Right lobe of liver (tissue), 6 donors: Measurements from ENCODE around the gene GRM6. TPM values are rescaled to one million over a fixed set of nuclear protein-coding genes. Genes with fewer than 3 reads are reported as not detected.
A peak's percentile ranks its signal among the peaks of the same experiment; 100 is the strongest.

Experiments used
- ATAC-seq, 4 donors: fragments of 200-7000 bp; cut with Tn5 transposase; one replicate each; pipeline ENCODE4 v1.9.1; 2020; ENCODE audit warnings: mild to moderate bottlenecking in 4 of 4, moderate library complexity in 4 of 4
- DNase-seq, 3 donors: peaks; one replicate each; pipeline ENCODE4 v3.0.0-alpha.2; 2020
- H3K27ac ChIP-seq, 3 donors: fragments of 200-600 bp; one replicate each; pipeline ENCODE4 v1.8.0; 2022
- H3K27me3 ChIP-seq, 2 donors: fragments of 200-600 bp; one replicate each; pipeline ENCODE4 v1.8.0; 2022
- H3K36me3 ChIP-seq, 4 donors: fragments of 200-600 bp; sonication (generic) in 1 of 4; one replicate each; pipeline versions ENCODE4 v1.5.1 to v1.8.0; 2017 to 2022; ENCODE audit warnings: control low read depth in 1 of 4
- H3K4me1 ChIP-seq, 4 donors: fragments of 200-600 bp; sonication (generic) in 1 of 4; one replicate each; pipeline versions ENCODE4 v1.5.1 to v1.8.0; 2017 to 2022; ENCODE audit warnings: control low read depth in 1 of 4
- H3K4me3 ChIP-seq, 3 donors: fragments of 200-600 bp; one replicate each; pipeline ENCODE4 v1.8.0; 2022
- H3K9me3 ChIP-seq, 4 donors: fragments of 200-600 bp; sonication (generic) in 1 of 4; one replicate each; pipeline versions ENCODE4 v1.5.1 to v1.8.0; 2017 to 2022; ENCODE audit warnings: control low read depth in 1 of 4
- POLR2A ChIP-seq: fragments of 450-650 bp; IDR thresholded peaks from one replicate; pipeline ENCODE4 v1.6.1; 2017; ENCODE audit warnings: antibody characterized with exemption, mild to moderate bottlenecking
- WGBS: methylation state at CpG from one replicate; pipeline ENCODE4 v1.1.6; 2018; ENCODE audit warnings: low coverage, low lambda C conversion rate; ENCODE audit not compliant: insufficient coverage; ENCODE audit errors: missing lambda C conversion rate; 5-methylcytosine and 5-hydroxymethylcytosine counted together
- intact Hi-C, 2 donors: fragments of 100-400 bp; cut with DNase I; formaldehyde crosslinking; loops; one replicate each; pipeline versions ENCODE4 v1.11.2 to v1.14.1; 2022
- long read RNA-seq: library from polyadenylated mRNA; unstranded; transcript quantifications from one replicate; pipeline ENCODE4 v2.0.0, GENCODE V29; 2019
- total RNA-seq, 6 experiments: library from RNA; depleted of rRNA in 2 of 6; stranded (reverse); fragments of >200 nt in 2 of 6; fragmentation: NEBNext Ultra II Directional in 3 of 6; extraction: Animal tissue kit (Norgen Biotek cat#: 25700) in 3 of 6; gene quantifications; one replicate each; pipeline versions ENCODE4 v1.1.0 to v1.2.4, GENCODE V29; 2016 to 2023
- TF ChIP-seq, protein P1 (sequence below), 4 donors: fragments of 200-600 bp in 3 of 4; fragments of 450-650 bp in 1 of 4; IDR thresholded peaks; one replicate each; pipeline versions ENCODE4 v1.5.1 to v1.8.0; 2016 to 2022; ENCODE audit warnings: antibody characterized with exemption in 4 of 4, mild to moderate bottlenecking in 2 of 4
- donor health status: DM: no; HTN: yes; CAD: no.
- donor health status: DM: no; HTN: no; CAD: no.
- donor health status: DM: no; HTN: no; CAD: no.
- donor health status: DM: no; HTN: yes; CAD: no.
- donor health status: DM: no; HTN: yes; CAD: no.

The GRM6 gene
- total RNA-seq = under 1 TPM in 1 of 6 experiments, not detected in 5; 0.05 TPM
- long read RNA-seq = 0 reads

DNA sequence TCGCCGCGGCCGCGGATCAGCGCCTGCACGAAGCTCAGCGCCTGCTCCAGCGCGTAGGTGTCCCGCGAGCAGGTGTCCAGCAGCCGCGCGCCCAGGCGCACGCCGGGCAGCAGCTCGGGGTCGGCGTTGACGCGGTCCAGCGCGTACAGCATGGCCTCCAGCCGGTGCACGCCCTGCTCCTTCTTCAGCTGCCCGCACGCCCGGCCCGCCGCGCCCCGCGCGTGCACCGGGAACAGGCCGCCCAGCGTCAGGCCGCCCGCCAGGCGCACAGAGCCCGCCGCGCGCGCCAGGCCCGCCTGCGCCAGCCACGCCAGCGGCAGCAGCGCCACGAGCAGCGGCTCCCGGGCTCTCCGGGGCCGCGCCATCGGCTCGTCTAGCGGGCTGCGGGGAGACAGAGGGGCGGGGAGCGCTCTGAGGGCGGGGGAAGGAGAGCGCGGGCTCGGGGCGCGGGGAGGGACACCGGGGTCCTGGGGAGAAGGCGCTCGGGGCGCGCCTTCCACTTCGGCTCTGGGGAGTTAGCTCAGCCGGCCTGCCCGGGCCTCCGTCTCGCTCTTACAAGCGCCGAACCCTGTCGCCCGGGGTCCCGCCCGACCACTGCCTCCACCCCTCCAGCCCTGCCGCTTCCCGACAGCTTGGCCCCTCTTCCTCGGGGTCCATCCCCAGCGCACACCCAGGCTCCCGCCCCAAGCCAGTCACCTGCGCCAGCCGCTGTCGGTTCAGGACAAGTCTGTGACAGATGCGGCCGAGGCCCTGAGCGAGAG lies at the start of gene GRM6:
Gene GRM6 (minus strand): TSS at position 741 of the 761 bp plus-strand sequence. CDS start 376 bp downstream, at position 365.
- DNase-seq = no peak
- TF ChIP-seq, protein P1, sequence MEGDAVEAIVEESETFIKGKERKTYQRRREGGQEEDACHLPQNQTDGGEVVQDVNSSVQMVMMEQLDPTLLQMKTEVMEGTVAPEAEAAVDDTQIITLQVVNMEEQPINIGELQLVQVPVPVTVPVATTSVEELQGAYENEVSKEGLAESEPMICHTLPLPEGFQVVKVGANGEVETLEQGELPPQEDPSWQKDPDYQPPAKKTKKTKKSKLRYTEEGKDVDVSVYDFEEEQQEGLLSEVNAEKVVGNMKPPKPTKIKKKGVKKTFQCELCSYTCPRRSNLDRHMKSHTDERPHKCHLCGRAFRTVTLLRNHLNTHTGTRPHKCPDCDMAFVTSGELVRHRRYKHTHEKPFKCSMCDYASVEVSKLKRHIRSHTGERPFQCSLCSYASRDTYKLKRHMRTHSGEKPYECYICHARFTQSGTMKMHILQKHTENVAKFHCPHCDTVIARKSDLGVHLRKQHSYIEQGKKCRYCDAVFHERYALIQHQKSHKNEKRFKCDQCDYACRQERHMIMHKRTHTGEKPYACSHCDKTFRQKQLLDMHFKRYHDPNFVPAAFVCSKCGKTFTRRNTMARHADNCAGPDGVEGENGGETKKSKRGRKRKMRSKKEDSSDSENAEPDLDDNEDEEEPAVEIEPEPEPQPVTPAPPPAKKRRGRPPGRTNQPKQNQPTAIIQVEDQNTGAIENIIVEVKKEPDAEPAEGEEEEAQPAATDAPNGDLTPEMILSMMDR (IDR thresholded peaks at IDR 0.05) = no peak
- TF ChIP-seq POLR2A = no peak
- ATAC-seq = no peak
- H3K4me3 ChIP-seq = no peak within 1 kb of the TSS
- H3K36me3 ChIP-seq = no peaks in the 10 kb centered on the region
- no peaks in the 10 kb centered on the region for H3K9me3 ChIP-seq
- H3K4me1 ChIP-seq = no peaks in the 10 kb centered on the region
- 2% methylated on average over 10 of the region's 97 CpGs for WGBS
- no peaks in the 10 kb centered on the region for H3K27me3 ChIP-seq
- H3K27ac ChIP-seq = no peak within 1 kb of the TSS
- intact Hi-C loops = no loop called here

DNA sequence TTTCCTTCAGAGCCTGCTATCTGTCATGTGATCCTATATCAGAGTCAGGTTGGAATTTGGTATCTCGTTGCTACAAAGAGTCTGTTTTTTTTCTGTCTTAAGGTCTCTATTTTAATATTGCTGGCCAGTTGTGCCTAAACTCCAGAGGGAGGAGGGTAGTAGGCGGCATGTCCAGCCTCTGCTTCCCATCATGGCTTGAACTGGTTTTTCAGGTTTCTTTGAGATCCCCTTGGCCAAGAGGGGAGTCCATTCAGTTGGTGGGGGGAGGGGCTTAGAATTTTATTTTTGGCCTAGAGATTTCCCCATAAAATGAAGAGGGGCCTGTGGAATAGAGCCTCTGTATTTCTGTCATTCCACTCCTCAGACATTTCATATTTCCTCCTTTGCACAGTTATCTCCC lies 49.6 kb upstream of the GRM6 start:
- no peak overlapping the region for H3K4me3 ChIP-seq
- H3K9me3 ChIP-seq = peaks cover 0 to 4% (median 0%) of the 10 kb centered on the region in 4 donors
- no peak overlapping the region for H3K27ac ChIP-seq
- ATAC-seq (no peak), DNase-seq (no peak)
- no peak for TF ChIP-seq POLR2A
- TF ChIP-seq, protein P1 (IDR thresholded peaks at IDR 0.05) = no peak
- no peaks in the 10 kb centered on the region for H3K36me3 ChIP-seq
- no peaks in the 10 kb centered on the region for H3K27me3 ChIP-seq
- no peaks in the 10 kb centered on the region for H3K4me1 ChIP-seq
- intact Hi-C loops = no loop called here
- 60% methylated on average over 2 of the region's 2 CpGs for WGBS

DNA sequence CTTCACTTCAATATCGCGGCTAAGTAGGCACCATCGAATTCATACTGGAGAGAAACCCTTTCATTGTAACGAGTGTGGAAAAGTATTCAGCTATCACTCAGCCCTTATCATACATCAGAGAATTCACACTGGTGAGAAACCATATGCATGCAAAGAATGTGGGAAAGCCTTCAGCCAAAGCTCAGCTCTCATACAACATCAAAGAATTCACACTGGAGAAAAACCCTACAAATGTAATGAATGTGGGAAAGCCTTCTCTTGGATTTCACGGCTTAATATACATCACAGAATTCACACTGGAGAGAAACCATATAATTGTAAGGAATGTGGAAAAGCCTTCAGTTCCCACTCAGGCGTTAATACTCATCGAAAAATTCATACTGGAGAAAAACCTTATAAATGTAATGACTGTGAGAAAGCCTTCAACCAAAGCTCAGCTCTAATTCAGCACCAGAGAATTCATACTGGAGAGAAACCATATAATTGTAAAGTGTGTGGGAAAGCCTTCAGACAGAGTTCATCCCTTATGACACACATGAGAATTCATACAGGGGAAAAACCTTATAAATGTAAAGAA lies 38.0 kb upstream of the GRM6 start:
- Histone ChIP-seq H3K27ac (no peak overlapping the region), H3K9me3 (peaks cover 6 to 71% (median 34%) of the 10 kb centered on the region in 4 donors), H3K27me3 (no peaks in the 10 kb centered on the region), H3K4me3 (no peak overlapping the region), H3K4me1 (no peaks in the 10 kb centered on the region), H3K36me3 (peaks cover 0 to 34% (median 7%) of the 10 kb centered on the region in 4 donors)
- ATAC-seq (no peak), DNase-seq (no peak)
- WGBS = 94% methylated on average over 7 of the region's 7 CpGs
- intact Hi-C loops = no loop called here
- TF ChIP-seq POLR2A = no peak
- TF ChIP-seq, protein P1 (IDR thresholded peaks at IDR 0.05) = no peak

GRCh38 chr5:179023528-179024189 lies 28.5 kb upstream of the GRM6 start, which contains the start of gene ZNF879:
Gene ZNF879 (plus strand): TSS chr5:179023804. CDS start chr5:179025005, 1,201 bp downstream.
- Histone ChIP-seq H3K9me3 (peaks cover 0 to 2% (median 0%) of the 10 kb centered on the region in 4 donors), H3K36me3 (peaks cover 0 to 15% (median 7%) of the 10 kb centered on the region in 4 donors), H3K4me1 (no peaks in the 10 kb centered on the region), H3K27ac (peak within 1 kb of the TSS; percentile 50 to 79 (median 75)), H3K4me3 (peak within 1 kb of the TSS; percentile 62 to 76 (median 67)), H3K27me3 (no peaks in the 10 kb centered on the region)
- TF ChIP-seq, protein P1 (IDR thresholded peaks at IDR 0.05) = no peak
- no peak for TF ChIP-seq POLR2A
- WGBS = 2% methylated on average over 29 of the region's 72 CpGs
- ATAC-seq = peak; percentile 98 to 99 (median 99)
- intact Hi-C loops = no loop called here
- DNase-seq = peak; percentile 93 to 96 (median 96)
